GM19372 (cell line): ENCODE results near the gene HDAC4.

Source experiments
- ATAC-seq: cut with Tn5 transposase; IDR thresholded peaks from one replicate; pipeline ENCODE4 v1.9.1; 2021; ENCODE audit warnings: mild to moderate bottlenecking, low read depth, moderate library complexity; ENCODE audit not compliant: unreplicated experiment

HDAC4 gene

GRCh38 chr2:239274391-239275043, 126.3 kb downstream of the HDAC4 start:
- ATAC-seq = no peak

- ATAC-seq = no peak
Measured at GRCh38 chr2:239273280-239274234, 127.3 kb downstream of the HDAC4 start.

GRCh38 chr2:239272626-239273025, 128.2 kb downstream of the HDAC4 start:
- ATAC-seq = no peak

DNA sequence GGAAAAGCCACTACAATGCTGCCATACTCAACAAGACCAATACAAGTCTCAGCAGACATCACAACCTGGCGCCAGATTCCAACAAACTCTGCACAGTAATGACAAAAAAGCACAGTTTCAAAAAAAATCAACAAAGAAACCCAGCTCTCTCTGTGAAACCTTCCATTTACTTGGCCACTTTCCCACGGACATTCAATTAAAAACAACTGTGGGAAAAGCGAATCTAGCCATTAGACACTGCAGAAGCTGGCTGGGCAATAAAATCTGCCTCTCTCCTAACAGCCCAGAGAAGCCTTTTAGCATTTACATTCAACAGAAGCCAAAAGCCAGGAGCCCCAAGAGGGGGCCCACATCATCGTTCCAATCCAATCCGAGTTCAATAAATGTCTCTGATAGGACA, 128.9 kb downstream of the HDAC4 start:
- ATAC-seq = no peak

GRCh38 chr2:239271471-239271870, 129.3 kb downstream of the HDAC4 start:
- ATAC-seq = no peak

- ATAC-seq = no peak
Measured at GRCh38 chr2:239269916-239270315, 130.9 kb downstream of the HDAC4 start.

DNA sequence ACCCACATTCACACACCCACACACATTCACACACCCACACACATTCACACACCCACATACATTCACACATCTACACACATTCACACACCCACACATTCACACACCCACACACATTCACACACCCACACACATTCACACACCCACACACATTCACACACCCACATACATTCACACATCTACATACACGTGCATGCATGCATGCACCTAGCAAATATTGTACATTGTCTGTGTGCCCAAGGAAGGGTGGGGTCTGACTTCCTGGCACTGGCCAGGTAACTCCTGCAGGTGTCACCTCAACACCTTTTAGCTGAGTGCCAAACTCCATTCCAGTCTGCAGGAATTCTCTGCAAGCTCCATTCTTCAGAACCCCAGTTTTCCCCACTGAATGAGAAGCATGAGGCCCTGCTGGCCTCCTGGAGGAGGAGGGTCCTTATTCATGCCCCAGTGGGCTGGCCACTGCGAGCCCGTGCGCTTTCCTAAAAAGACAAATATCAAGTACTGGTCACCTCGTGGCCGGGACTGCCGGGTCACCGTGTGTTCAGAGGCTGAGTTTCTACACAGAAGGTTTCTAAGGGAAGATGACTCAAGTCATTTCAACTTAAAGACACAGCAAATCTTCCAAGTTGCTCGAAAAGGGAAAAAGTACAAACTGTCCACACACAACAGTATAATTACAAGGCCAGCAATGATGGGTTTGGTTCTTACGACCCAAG, 131.5 kb downstream of the HDAC4 start:
- ATAC-seq = no peak

GRCh38 chr2:239268549-239268948, 132.3 kb downstream of the HDAC4 start:
- ATAC-seq = no peak

GRCh38 chr2:239268082-239268481, 132.7 kb downstream of the HDAC4 start:
- ATAC-seq = no peak

DNA sequence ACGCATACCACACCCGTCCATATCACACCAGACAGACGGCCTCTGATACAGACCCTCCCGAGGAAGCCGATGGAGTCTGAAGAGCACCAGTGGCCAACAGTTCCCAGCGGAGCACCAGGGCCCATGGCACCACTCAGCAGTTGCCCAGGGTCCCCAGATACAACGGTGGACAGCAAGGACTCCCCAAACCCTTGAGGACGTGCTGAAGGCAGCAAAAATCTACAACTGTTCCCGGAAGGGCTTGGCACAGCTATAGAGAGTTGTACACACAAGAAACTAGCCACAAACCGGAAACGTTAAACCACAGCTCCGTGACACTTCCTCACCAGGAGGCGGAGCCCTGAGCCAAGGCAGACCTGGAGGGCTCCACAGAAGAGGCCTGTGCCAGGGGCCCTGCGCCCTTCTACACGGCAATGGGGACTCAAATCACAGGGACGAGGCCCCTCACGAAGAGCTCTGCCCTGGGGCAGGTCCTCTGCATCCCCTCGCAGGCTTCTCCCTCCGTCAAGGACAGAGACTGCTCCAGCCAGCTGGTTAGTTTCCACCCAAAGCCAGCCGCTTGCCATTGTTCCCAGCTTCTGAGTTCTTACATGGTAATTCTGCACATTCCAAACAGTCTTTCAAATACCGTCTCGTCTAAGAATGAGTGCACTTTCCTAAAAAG, 133.4 kb downstream of the HDAC4 start:
- peak; percentile 96 for ATAC-seq

DNA sequence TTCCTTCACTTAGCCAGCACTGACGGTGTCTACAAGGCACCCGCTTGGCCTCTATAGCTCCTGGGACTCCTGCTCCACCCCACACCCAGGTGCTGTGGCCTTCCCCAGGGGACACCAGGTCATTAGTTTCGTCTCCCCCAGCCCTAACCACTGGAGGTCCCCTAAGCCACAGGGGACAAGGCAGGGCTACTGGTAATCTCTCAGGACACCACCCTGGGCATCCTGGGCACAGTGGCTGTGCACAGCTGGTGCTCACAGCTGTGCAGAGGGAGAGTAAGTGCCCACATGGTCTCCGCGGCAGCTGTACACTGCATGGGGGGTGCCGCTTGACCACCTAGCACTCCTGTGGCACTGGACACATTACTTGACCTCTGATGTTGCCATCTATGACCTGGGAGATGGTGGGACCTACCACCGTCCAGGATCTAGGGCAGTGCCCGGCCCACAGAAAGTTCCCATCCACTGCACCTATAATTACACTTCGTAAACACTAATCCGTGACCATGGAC, 134.0 kb downstream of the HDAC4 start:
- ATAC-seq = peak; percentile 11

GRCh38 chr2:239266434-239266766, 134.4 kb downstream of the HDAC4 start:
- ATAC-seq = no peak

- ATAC-seq = no peak
Measured at GRCh38 chr2:239265681-239266433, 135.0 kb downstream of the HDAC4 start.

DNA sequence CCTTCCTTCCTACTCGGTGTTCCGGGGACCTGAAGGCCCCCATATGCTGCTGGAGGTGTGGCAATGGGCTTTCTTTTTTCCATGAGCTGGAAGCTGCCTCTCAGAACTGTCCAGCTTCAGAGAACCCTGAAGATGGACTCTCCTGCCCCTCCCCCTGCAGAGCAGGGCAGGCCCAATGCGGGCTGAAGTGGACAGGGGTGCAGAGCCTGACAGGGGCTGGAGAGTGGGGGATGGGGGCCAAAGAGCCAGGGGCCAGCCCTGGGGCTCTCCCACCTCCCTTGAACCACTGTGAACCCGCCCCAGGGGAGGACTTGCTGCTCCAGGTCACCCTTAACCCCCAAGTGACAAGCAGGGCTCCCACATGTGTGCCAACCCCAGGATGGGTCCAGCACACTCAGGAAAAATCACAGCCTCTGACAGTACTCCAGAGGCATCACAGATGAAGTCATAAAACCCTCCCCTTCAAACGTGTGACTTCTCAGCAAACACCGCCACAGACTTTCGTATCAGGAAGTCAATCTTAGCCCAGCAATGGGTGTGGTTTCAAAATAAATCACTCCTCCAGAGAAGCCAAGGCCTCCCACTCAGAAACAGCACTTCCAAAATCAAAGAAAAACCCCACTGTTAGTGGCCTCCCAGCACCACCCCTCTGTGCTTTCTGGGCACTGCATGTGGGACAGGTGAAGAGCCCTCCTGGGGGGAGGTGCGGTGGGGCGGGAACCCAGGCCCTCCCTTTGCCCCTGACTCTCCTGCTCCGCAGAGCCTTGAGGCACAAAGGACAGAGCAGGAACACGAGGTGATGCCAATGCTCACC, 135.8 kb downstream of the HDAC4 start:
- no peak for ATAC-seq

- no peak for ATAC-seq
Measured at GRCh38 chr2:239264492-239264837, 136.4 kb downstream of the HDAC4 start.

DNA sequence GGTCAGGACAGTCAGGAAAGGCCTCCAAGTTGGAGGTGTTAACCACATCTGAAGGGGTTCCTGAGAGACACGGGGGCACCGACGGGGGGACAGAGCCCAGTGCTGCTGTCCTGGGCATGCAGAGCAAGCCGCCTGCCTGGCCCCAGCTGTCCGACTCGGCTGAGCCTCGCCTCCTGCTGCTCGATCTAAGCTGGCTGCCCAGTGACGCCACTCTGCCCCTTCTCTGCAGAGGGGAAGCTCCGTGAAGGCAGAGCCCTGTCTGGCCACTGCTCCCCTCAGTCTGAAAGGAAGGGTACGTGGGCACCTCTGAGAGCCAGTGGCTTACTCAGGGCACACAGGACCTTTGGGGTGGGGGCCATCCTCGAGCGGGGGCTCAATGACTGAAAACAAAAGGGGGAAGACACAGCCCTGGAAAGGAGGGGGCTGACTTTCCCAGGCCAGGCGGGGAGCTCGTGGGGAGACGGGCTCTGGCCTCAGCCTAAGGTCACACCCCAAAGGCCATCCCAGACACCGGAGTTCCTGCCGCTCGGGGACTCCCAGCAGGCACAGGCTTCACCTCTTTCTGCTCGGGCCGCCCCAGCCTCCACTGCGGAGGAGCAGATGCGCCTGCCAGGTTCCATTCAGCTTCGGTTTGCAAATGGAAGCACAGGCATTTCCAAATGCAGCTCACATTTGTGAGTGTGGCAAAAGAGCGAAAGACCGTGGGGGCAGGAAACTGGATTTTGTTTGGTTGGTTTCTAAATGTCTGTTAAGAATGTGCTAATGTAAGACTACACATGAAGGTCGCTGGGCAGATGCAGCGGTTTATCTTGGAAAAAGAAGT, 136.9 kb downstream of the HDAC4 start:
- no peak for ATAC-seq

- no peak for ATAC-seq
Measured at GRCh38 chr2:239263231-239263630, 137.6 kb downstream of the HDAC4 start.

DNA sequence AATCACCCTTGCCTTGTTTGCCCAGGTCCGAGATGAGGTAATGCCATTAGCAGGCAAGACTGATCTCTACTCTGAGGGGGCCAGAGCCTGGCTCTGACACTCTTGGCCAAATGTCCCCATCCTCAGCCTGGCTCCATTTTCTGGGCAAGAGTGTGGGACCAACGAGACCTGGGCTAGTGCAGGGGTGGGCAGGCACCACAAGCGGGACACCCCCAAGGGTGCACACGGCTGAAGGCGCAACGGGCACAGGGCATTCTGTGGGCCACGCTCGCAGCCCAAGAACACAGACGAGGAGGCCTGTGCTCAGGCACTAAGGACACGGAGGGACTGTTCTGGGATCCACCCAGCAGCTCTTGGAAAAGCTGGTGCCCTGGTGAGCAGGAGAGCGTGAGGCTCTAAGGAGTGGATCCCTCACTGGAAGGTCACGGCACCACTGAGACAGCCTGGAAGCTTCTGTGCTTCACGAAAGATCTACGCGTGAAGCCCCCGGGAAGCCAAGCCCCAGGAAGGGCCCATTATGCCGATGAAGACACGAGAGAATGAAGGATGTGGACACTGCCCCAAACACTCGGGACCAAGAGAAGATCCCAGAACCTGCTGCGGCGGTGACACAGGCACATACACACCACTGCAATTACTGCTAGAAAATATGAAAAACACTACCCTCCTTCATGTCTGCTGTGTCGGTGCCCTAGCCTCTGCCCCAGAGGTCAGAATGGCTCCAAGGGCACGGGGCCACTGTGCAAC, 138.2 kb downstream of the HDAC4 start:
- ATAC-seq = no peak
